Activated naive CD4-positive, alpha-beta T cell (primary cell): ENCODE data around the gene ANO3.

Source experiments
- DNase-seq, 4 experiments: peaks; one replicate each; lab custom pipeline; 2025; lab: John Stamatoyannopoulos, UW

Gene ANO3

GRCh38 chr11:26493616-26494015 lies 161.7 kb downstream of the ANO3 start:
- no peak for DNase-seq

- DNase-seq = no peak
Observed at GRCh38 chr11:26507229-26507628, 175.3 kb downstream of the ANO3 start.

GRCh38 chr11:26510164-26510563 lies 178.2 kb downstream of the ANO3 start:
- DNase-seq = no peak

GRCh38 chr11:26510756-26511155 lies 178.8 kb downstream of the ANO3 start:
- DNase-seq = no peak

GRCh38 chr11:26512196-26512595 lies 180.3 kb downstream of the ANO3 start:
- no peak for DNase-seq

GRCh38 chr11:26519469-26519868 lies 187.5 kb downstream of the ANO3 start:
- no peak for DNase-seq

GRCh38 chr11:26522912-26523610 lies 191.1 kb downstream of the ANO3 start:
- DNase-seq = no peak

GRCh38 chr11:26527685-26528084 lies 195.8 kb downstream of the ANO3 start:
- no peak for DNase-seq

GRCh38 chr11:26537341-26537740 lies 205.4 kb downstream of the ANO3 start:
- no peak for DNase-seq

- no peak for DNase-seq
Observed at GRCh38 chr11:26539517-26539916, 207.6 kb downstream of the ANO3 start.

GRCh38 chr11:26541870-26542269 lies 209.9 kb downstream of the ANO3 start:
- no peak for DNase-seq

GRCh38 chr11:26549176-26549575 lies 217.2 kb downstream of the ANO3 start:
- no peak for DNase-seq

- no peak for DNase-seq
Observed at GRCh38 chr11:26550022-26550421, 218.1 kb downstream of the ANO3 start.

- DNase-seq = no peak
Observed at GRCh38 chr11:26551186-26551801, 219.4 kb downstream of the ANO3 start.

- no peak for DNase-seq
Observed at GRCh38 chr11:26553182-26553581, 221.3 kb downstream of the ANO3 start.

- DNase-seq = no peak
Observed at GRCh38 chr11:26554455-26554854, 222.5 kb downstream of the ANO3 start.

- DNase-seq = no peak
Observed at GRCh38 chr11:26556582-26556981, 224.7 kb downstream of the ANO3 start.

- no peak for DNase-seq
Observed at GRCh38 chr11:26557666-26558065, 225.7 kb downstream of the ANO3 start.

GRCh38 chr11:26558190-26558589 lies 226.3 kb downstream of the ANO3 start:
- DNase-seq = no peak

GRCh38 chr11:26569646-26570045 lies 237.7 kb downstream of the ANO3 start:
- DNase-seq = no peak

GRCh38 chr11:26571861-26572654 lies 240.1 kb downstream of the ANO3 start, which contains the start of gene MUC15:
TSS of gene MUC15 (minus strand) at chr11:26572263. CDS start at chr11:26567094, 5,169 bp downstream.
- DNase-seq = no peak

GRCh38 chr11:26572770-26573402 lies 241.0 kb downstream of the ANO3 start:
- no peak for DNase-seq
